Measurements from ENCODE around the gene SLC35F4. TPM values are rescaled to one million over a fixed set of nuclear protein-coding genes. Genes with fewer than 3 reads are reported as not detected.

Gene SLC35F4
- total RNA-seq, 2 donors from 2014 or later = not detected

- peaks cover 8% of the 10 kb centered on the region for H3K4me1 Mint-ChIP-seq
- Histone ChIP-seq H3K9ac (ENCODE audit: extremely low read depth, low read length, poor library complexity, severe bottlenecking) (no peak overlapping the region), H3K4me1 (ENCODE audit: control insufficient read depth, insufficient read depth, low read length) (peaks cover 9% of the 10 kb centered on the region), H3K36me3 (ENCODE audit: control insufficient read depth, insufficient read depth, low read length) (no peaks in the 10 kb centered on the region), H3K4me3 (ENCODE audit: low read length) (no peak overlapping the region), H3K27me3 (ENCODE audit: control insufficient read depth, insufficient read depth, low read length, poor library complexity, severe bottlenecking) (no peaks in the 10 kb centered on the region), H3K9me3 (ENCODE audit: control insufficient read depth, low read length) (peaks cover 12% of the 10 kb centered on the region), H3K27ac (ENCODE audit: low read depth, low read length) (no peak overlapping the region)
- H3K27ac Mint-ChIP-seq = no peak overlapping the region
- 100% methylated on average over 1 of the region's 1 CpG for WGBS, 2 experiments (ENCODE audit: insufficient coverage in 1 of 2, insufficient read length in 1 of 2)
- H3K36me3 Mint-ChIP-seq (ENCODE audit: low read depth) = no peaks in the 10 kb centered on the region
- DNase-seq = no peak
- H3K4me3 Mint-ChIP-seq = no peak overlapping the region
- peaks cover 16% of the 10 kb centered on the region for H3K9me3 Mint-ChIP-seq
- H3K27me3 Mint-ChIP-seq (ENCODE audit: insufficient read depth) = no peaks in the 10 kb centered on the region
- no peak for TF ChIP-seq CTCF (conservative IDR thresholded peaks at IDR 0.05)
Observed at GRCh38 chr14:57809808-57810207, 56.1 kb downstream of the SLC35F4 start.

DNA sequence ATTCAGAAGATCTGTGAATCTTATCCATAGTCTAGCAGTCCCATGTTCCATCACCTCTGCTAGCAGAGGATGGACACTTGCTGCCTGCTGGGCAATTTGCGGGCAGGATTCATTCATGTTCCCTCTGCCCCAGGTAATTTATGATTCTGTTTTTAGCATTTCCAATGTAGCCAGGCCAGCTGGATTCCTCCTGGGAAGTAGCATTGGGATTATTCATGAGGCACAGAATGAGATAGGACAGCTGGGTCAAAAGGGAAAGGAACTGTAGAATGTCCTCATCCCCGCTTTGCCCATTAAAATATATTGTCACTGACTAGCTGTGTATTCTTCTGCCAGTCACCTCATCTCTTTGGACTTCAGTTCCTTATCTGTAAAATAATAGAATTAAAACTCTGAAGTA is 68.7 kb downstream of the SLC35F4 start:
- H3K4me3 Mint-ChIP-seq = no peak overlapping the region
- H3K4me1 Mint-ChIP-seq = no peaks in the 10 kb centered on the region
- 98% methylated on average over 2 of the region's 2 CpGs; no CpG with 5 or more reads in 1 of the 2 experiments for WGBS, 2 experiments (ENCODE audit: insufficient coverage in 1 of 2, insufficient read length in 1 of 2)

DNA sequence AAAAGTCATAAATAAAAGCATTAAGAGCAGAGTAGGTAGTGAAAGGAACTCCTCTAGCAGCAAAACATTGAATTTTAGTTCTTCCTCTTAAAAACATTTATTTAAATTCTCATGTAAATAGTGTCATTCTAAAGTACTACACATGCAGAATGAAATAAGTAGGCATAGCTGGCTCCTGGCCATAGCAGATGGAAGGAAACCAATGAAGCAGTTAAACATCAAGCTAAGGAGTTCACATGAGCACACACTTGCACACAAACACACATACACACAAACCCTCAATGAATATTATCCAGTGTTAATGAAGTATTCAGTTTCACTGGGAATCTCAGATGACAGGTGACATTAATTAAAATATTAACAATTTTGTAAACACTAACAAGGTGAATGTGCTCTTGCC is 69.3 kb downstream of the SLC35F4 start:
- Mint-ChIP-seq H3K4me3 (no peak overlapping the region), H3K27me3 (ENCODE audit: insufficient read depth) (peaks cover 2% of the 10 kb centered on the region), H3K27ac (no peak overlapping the region), H3K4me1 (no peaks in the 10 kb centered on the region), H3K36me3 (ENCODE audit: low read depth) (no peaks in the 10 kb centered on the region), H3K9me3 (peaks cover 3% of the 10 kb centered on the region)
- Histone ChIP-seq H3K4me3 (ENCODE audit: low read length) (no peak overlapping the region), H3K9me3 (ENCODE audit: control insufficient read depth, low read length) (no peaks in the 10 kb centered on the region), H3K27ac (ENCODE audit: low read depth, low read length) (no peak overlapping the region), H3K36me3 (ENCODE audit: control insufficient read depth, insufficient read depth, low read length) (no peaks in the 10 kb centered on the region), H3K9ac (ENCODE audit: extremely low read depth, low read length, poor library complexity, severe bottlenecking) (no peak overlapping the region), H3K4me1 (ENCODE audit: control insufficient read depth, insufficient read depth, low read length) (no peaks in the 10 kb centered on the region), H3K27me3 (ENCODE audit: control insufficient read depth, insufficient read depth, low read length, poor library complexity, severe bottlenecking) (no peaks in the 10 kb centered on the region)
- DNase-seq = no peak
- no peak for TF ChIP-seq CTCF (conservative IDR thresholded peaks at IDR 0.05)

More for the DNA sequence above, 68.7 kb downstream of the SLC35F4 start:
- Mint-ChIP-seq H3K9me3 (peaks cover 3% of the 10 kb centered on the region), H3K27ac (no peak overlapping the region), H3K27me3 (ENCODE audit: insufficient read depth) (peaks cover 2% of the 10 kb centered on the region), H3K36me3 (ENCODE audit: low read depth) (no peaks in the 10 kb centered on the region)
- Histone ChIP-seq H3K4me3 (ENCODE audit: low read length) (no peak overlapping the region), H3K4me1 (ENCODE audit: control insufficient read depth, insufficient read depth, low read length) (no peaks in the 10 kb centered on the region), H3K9me3 (ENCODE audit: control insufficient read depth, low read length) (no peaks in the 10 kb centered on the region), H3K36me3 (ENCODE audit: control insufficient read depth, insufficient read depth, low read length) (no peaks in the 10 kb centered on the region), H3K27ac (ENCODE audit: low read depth, low read length) (no peak overlapping the region), H3K9ac (ENCODE audit: extremely low read depth, low read length, poor library complexity, severe bottlenecking) (no peak overlapping the region), H3K27me3 (ENCODE audit: control insufficient read depth, insufficient read depth, low read length, poor library complexity, severe bottlenecking) (no peaks in the 10 kb centered on the region)
- no peak for DNase-seq
- no peak for TF ChIP-seq CTCF (conservative IDR thresholded peaks at IDR 0.05)
